Stimulated activated CD8-positive, alpha-beta memory T cell treated with anti-CD3 and anti-CD28 coated beads, Interleukin-15, amount 100 ng/mL, for 4 hours (primary cell): ENCODE data around the gene PROZ.

Experiments
- DNase-seq, 2 donors: peaks; one replicate each; pipeline ENCODE4 v3.0.0-alpha.2; 2020; ENCODE audit warnings: low read depth in 2 of 2

Gene PROZ

DNA sequence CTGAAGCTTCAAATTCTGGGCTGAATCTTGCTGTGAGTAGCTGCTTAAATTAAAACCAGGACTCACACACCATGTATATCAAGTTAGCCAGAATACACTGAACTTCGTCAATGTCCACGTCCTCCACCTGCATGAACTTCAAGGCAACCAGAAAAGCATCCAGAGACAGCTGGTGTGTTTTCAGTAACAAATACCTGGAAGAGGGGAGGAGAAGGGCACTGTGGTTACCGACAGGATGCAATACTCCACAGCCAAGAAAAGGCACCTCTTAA is 20.4 kb downstream of the PROZ start:
- DNase-seq, result no peak

DNA sequence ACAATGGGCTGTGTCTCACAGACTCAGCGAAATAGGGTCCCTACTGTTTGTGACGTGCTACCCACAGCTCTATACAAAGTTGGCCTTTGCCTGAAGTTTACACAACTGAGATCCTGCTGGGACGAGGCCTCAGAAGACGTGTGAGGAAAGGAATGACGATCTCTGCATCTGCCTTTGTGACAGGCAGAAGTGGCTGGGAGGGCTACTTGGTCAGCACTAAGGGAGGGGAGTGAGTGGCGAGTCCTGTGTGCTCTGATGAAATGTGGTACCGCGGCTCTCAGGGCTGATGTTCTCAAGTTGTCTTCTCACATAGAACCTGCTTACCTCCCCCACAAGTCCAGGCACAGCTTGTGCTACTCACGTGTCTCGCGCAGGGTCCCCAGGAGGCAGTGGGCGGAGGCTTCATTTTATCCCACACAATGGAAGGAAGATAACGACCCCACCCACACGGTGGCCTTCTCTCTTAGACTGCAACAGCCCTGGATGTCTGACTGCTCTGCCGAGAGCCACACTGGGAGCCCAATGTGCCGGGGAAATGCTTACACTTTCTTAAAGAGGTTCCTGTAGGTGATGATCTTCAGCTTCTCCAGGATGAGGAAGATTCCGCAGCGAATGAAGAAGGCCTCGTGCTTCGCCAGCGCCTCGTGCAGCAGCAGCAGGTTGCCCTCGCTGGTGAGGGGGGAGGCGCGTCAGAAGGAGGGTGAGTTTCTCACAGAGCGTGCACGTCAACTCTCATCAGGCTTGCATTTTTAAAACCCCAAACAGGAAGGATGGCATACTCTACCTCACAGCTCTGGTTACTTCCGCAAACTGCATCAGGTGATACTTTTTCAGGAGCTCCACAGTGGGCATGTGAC is 21.2 kb downstream of the PROZ start:
- DNase-seq, result no peak

- DNase-seq, result no peak
These were observed 23.6 kb downstream of the PROZ start for GRCh38 chr13:113182046-113182445.

DNA sequence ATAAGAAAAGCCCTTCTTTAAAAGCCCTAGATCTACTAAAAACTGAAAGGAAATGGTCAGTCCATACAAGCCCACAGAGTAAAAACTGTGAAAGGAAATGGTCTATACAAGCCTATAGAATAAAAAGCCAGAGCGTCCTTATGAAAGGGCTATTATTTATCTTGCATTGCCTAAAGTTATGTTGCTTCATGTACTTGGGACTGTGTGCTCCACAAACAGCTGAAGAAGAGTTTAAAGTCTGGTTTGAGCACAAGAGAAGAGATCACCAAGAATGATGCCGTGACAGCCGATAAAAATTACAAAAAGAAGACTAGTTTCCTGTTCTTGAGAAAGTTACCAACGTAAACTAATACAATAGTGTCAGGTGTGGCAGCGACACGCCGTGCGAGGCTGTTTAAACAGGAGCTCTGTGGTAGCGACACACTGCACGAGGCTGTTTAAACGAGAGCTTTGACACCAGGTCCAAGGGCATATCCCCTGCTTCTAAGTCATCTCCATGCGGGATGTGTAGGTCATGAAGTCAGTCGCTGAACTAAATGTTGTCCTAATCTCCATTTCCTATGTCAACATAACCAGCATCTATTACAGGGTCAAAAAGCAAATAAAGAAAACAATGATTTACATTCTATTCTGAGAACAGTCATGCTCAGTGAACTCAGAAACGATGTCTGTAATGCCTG is 25.1 kb downstream of the PROZ start:
- no peak for DNase-seq

DNA sequence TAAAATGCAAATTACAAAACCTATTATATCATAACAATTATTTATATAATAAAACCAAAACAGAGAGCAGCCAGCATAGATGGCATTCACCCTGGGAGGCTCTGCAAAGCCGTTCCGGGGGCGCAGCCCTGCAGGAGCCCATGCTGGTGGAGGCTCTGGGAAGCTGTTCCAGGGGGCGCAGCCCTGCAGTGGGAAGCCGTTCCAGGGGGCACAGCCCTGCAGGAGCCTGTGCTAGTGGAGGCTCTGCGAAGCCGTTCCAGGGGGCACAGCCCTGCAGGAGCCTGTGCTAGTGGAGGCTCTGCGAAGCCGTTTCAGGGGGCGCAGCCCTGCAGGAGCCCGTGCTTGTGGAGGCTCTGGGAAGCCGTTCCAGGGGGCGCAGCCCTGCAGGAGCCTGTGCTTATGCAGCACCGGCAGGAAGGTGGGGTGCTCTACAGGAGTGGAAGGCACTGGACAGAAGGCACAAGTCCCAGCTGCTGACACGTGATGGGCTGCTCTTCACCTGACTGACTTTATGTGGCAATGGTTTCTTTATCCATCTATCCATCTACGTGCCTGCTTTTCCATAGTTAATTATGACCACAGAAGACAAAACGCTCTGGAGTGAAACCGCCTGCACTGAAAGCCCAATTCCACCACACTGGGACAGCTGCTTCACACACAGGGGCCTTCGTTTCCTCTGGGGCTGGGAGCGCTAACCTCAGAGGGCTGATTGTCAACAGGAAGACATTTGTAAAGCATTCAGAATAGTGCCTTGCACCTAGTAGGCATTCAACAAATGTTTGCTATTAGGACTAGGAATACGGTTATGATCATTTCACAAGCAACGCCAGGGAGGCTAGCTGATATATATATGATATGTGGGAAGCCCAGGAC is 26.4 kb downstream of the PROZ start:
- no peak for DNase-seq

- DNase-seq, result no peak
These were observed 27.8 kb downstream of the PROZ start for GRCh38 chr13:113186061-113186900.

GRCh38 chr13:113187263-113187669 is 28.8 kb downstream of the PROZ start:
- DNase-seq, result peak in 1 of 2 donors; percentile 48

DNA sequence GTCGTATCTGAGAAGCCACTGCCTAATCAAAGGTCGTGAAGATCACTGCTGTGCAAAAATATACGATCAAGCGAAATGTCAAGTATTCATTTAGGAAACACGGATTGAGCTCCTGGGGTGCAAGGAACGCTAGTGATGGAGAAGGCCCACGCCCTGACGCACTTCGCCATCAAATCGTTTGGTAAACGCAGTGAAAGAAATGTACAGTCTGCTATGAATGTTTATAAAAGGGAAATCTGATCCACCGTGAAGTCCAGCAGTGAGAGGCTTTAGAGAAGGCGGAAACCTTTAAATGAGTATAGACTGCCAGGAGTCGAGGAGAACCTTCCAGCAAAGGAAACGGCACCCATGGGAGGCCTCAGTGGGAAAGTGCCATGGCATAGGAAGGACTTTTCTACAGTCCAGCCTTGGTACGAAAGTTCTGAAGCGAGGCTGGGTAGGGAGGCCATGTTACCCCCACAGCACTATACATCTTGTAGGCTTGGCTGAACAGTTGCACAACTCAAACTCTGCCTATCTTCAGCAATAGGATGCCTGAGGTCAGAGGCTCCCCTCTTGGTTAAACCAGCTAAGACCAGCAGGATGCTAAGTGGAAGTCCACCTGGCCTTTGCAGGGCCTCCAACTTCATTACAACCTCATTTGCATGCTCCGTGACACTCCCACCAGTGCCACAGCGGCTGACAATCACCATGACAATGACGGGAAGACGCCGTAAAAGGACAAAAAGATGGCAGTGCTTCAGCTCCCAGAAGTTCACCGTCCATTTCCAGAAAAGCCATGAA is 29.6 kb downstream of the PROZ start:
- no peak for DNase-seq

- no peak for DNase-seq
These were observed 31.7 kb downstream of the PROZ start for GRCh38 chr13:113190181-113190580.

DNA sequence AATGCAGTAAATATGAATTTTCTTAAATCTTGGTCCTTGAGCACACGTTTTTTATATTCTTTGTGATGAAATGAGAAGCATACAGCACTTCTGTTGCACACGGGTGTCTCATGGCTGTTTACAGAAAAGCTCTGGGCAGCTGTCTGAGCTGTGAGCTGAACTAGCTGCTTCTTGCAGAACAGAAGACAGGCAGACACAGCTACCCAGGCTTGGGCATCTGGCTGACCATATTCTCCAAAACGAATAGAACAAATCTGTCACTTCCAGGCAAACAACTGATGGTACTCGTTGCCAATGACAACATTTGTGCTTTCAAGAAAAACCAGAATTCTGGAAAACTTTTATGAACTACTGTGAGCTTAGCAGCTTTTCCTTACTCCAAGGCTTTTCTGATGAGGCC is 33.8 kb downstream of the PROZ start:
- no peak for DNase-seq

- DNase-seq, result no peak
These were observed 34.5 kb downstream of the PROZ start for GRCh38 chr13:113192902-113193301.

DNA sequence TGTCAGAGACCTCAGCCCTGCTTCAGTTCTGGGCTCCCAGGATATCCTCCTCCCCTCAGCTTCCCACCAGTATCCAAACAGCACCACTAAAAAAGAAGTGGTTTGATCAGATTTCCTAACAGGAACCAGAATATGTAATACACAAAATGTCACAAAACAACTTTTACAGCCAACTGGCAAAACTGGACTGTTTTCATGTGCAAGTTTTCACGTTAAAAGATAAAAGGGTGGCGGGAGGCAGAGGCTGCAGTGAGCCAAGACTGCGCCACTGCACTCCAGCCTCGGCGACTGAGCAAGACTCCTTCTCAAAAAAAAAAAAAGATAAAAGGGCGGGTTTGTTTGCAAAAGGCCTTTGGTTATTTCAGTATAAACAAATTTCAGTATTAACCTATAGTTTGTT is 36.9 kb downstream of the PROZ start:
- no peak for DNase-seq

- DNase-seq, result no peak
These were observed 38.7 kb downstream of the PROZ start for GRCh38 chr13:113196970-113197737.

GRCh38 chr13:113201815-113202214 is 43.4 kb downstream of the PROZ start:
- no peak for DNase-seq

GRCh38 chr13:113202912-113203311 is 44.5 kb downstream of the PROZ start:
- no peak for DNase-seq

DNA sequence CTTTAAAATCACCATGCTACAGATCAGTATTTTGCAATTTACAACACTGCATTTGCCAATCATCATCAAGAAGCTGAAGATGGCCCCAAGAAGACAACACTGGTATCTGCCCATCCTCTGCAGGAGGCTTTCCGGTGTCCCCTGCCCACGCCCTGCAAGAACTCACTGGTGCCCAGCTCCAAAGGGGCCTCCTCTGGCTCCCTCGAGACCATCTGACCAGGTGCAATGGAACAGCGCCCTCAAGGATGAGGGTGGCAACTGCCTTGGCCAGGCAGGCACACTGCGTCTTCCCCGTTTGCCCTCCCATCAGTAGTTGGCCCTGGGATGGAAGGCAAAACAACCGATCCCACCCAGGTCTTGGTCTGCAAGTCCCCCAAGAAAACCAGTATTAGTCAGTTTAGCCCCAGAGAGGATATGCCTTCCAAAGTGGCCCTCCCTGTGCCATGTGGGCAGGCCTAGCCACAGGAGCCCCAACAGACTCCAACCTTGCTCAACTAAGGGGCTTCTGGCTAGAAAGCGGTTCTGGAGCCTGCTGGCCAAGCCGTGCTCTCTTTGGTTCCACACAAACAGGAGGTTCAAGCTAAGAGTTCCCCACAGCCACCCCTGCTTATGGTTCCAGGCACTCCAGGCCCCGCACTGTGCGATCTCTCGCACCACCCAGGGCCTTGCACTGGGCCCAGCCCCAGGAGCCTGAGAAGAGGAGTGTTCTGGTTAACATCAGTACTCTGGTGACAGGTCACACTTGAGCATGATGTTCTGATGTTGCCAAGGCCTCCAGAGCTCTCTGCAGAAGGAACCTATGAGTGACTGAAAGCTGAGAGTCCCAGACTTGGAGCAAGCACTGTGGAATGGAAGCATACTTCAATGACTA is 45.3 kb downstream of the PROZ start:
- no peak for DNase-seq

GRCh38 chr13:113204378-113204734 is 45.9 kb downstream of the PROZ start:
- no peak for DNase-seq

- DNase-seq, result no peak
These were observed 47.0 kb downstream of the PROZ start for GRCh38 chr13:113205428-113205931.

GRCh38 chr13:113207460-113207859 is 49.0 kb downstream of the PROZ start:
- no peak for DNase-seq
